H1 (cell line): ENCODE data around the gene EME2. TPM values are rescaled to one million over a fixed set of nuclear protein-coding genes. Genes with fewer than 3 reads are reported as not detected.

Experiments
- ASH2L ChIP-seq: fragments of 200-600, 300-600 bp; sonication (generic); IDR thresholded peaks from one replicate; pipeline ENCODE4 v1.7.1; 2017; ENCODE audit warnings: low read length
- ATF2 ChIP-seq: IDR thresholded peaks from 2 replicates; pipeline ENCODE4 v1.6.1; 2012; ENCODE audit warnings: low read length, inconsistent platforms
- BACH1 ChIP-seq: IDR thresholded peaks from 2 replicates; pipeline ENCODE4 v1.6.1; 2012; ENCODE audit warnings: low read length, improper control_type of control experiment
- CHD7 ChIP-seq: fragments of 300-600 bp; sonication (generic); IDR thresholded peaks from 2 replicates; pipeline ENCODE4 v1.7.1; 2012; ENCODE audit warnings: low read length, moderate library complexity, mild to moderate bottlenecking, inconsistent platforms; ENCODE audit not compliant: insufficient replicate concordance
- CREB1 ChIP-seq: IDR thresholded peaks from 2 replicates; pipeline ENCODE4 v1.6.1; 2012; ENCODE audit warnings: inconsistent platforms
- EZH2 ChIP-seq: fragments of 200-600 bp; sonication (generic); IDR thresholded peaks from 2 replicates; pipeline ENCODE4 v1.7.1; 2012; ENCODE audit warnings: low read depth, mild to moderate bottlenecking, moderate library complexity, low read length, inconsistent platforms; ENCODE audit not compliant: severe bottlenecking
- POU5F1 ChIP-seq: IDR thresholded peaks from 2 replicates; pipeline ENCODE4 v1.6.1; 2011; ENCODE audit warnings: low read depth, mild to moderate bottlenecking, low read length, moderate library complexity
- RBBP5 ChIP-seq: IDR thresholded peaks from 2 replicates; pipeline ENCODE4 v1.7.1; 2012; ENCODE audit warnings: low read depth, mild to moderate bottlenecking, inconsistent platforms, low read length, moderate library complexity, borderline replicate concordance
- RXRA ChIP-seq: IDR thresholded peaks from 2 replicates; pipeline ENCODE4 v1.6.1; 2011; ENCODE audit warnings: low read depth, mild to moderate bottlenecking, low read length, moderate library complexity; ENCODE audit not compliant: insufficient read depth
- SP2 ChIP-seq: IDR thresholded peaks from 2 replicates; pipeline ENCODE4 v1.6.1; 2012; ENCODE audit warnings: mild to moderate bottlenecking, low read length, inconsistent platforms
- TAF1 ChIP-seq: IDR thresholded peaks from 2 replicates; pipeline ENCODE4 v1.6.1; 2011; ENCODE audit warnings: mild to moderate bottlenecking, low read depth, low read length
- polyA plus RNA-seq, 7 experiments: library from polyadenylated mRNA; depleted of rRNA in 3 of 7; stranded (reverse) in 5 of 7; unstranded in 2 of 7; fragments of >200 nt in 5 of 7; fragments of 200-250 nt in 2 of 7; gene quantifications; 1 replicate in 5 of 7; 2 replicates in 1 of 7; 4 replicates in 1 of 7; pipeline versions ENCODE4 v1.2.1 to v1.2.3, GENCODE V29; 2011 to 2013; ENCODE audit warnings: missing spikeins in 2 of 7, mixed read lengths in 2 of 7
- total RNA-seq: library from RNA; stranded (reverse); fragmentation: NEBNext Ultra II Directional; extraction: Animal tissue kit (Norgen Biotek cat#: 25700); gene quantifications from 2 replicates; pipeline ENCODE4 v1.2.1, GENCODE V29; 2021

EME2 gene
- total and polyA plus RNA-seq, 2 of the 8 experiments (the other 6 are each of a cell fraction or from before 2014, with no cell fraction given), result 13.1 to 19.7 TPM

- TF ChIP-seq CHD7 (no peak), BACH1 (no peak), SP2 (no peak), CREB1 (no peak), ASH2L (no peak), EZH2 (no peak), TAF1 (no peak), ATF2 (no peak), RXRA (no peak), RBBP5 (no peak), POU5F1 (no peak)
Observed at GRCh38 chr16:1815461-1815860, 42.9 kb downstream of the EME2 start (continued).
